ENCODE data around the gene PTPN9. TPM values are rescaled to one million over a fixed set of nuclear protein-coding genes. Genes with fewer than 3 reads are reported as not detected.

The PTPN9 gene
- total RNA-seq, 1 experiment from 2014 or later: 31.6 TPM

GRCh38 chr15:75430259-75430658, 148.9 kb downstream of the PTPN9 start:
- H3K27me3 Mint-ChIP-seq (ENCODE audit: insufficient read depth, unreplicated experiment): no peaks in the 10 kb centered on the region
- POLR2A ChIA-PET: interaction anchor here (1.1 to 2.0 kb wide), 2 partner anchors 14 to 23 kb away, joined by 3 to 9 read pairs; no protein-coding TSS in a partner anchor
- no peak for TF ChIP-seq CTCF (IDR thresholded peaks at IDR 0.05; ENCODE audit: unreplicated experiment)
- H3K4me3 Mint-ChIP-seq (ENCODE audit: unreplicated experiment): no peak overlapping the region
- no peak overlapping the region for H3K27ac Mint-ChIP-seq (ENCODE audit: low read depth, unreplicated experiment)
- intact Hi-C loops (cut with micrococcal nuclease): no loop called here
- H3K9me3 Mint-ChIP-seq (ENCODE audit: unreplicated experiment): no peaks in the 10 kb centered on the region
- no peak for DNase-seq (ENCODE audit: unreplicated experiment)
- BruUV-seq (replicated peaks): no TSS peak
- peaks cover 65% of the 10 kb centered on the region for H3K36me3 Mint-ChIP-seq (ENCODE audit: insufficient read depth, unreplicated experiment)
- CTCF ChIA-PET: no interaction called here
- H3K4me1 Mint-ChIP-seq (ENCODE audit: insufficient read depth, unreplicated experiment): peaks cover 7% of the 10 kb centered on the region

GRCh38 chr15:75428152-75428551, 151.0 kb downstream of the PTPN9 start:
- TF ChIP-seq CTCF (IDR thresholded peaks at IDR 0.05; ENCODE audit: unreplicated experiment): no peak
- CTCF ChIA-PET: no interaction called here
- H3K36me3 Mint-ChIP-seq (ENCODE audit: insufficient read depth, unreplicated experiment): peaks cover 70% of the 10 kb centered on the region
- no peak overlapping the region for H3K4me3 Mint-ChIP-seq (ENCODE audit: unreplicated experiment)
- DNase-seq (ENCODE audit: unreplicated experiment): no peak
- intact Hi-C loops (cut with micrococcal nuclease): no loop called here
- H3K27me3 Mint-ChIP-seq (ENCODE audit: insufficient read depth, unreplicated experiment): no peaks in the 10 kb centered on the region
- BruUV-seq (replicated peaks): no TSS peak
- no peak overlapping the region for H3K27ac Mint-ChIP-seq (ENCODE audit: low read depth, unreplicated experiment)
- H3K9me3 Mint-ChIP-seq (ENCODE audit: unreplicated experiment): no peaks in the 10 kb centered on the region
- no peaks in the 10 kb centered on the region for H3K4me1 Mint-ChIP-seq (ENCODE audit: insufficient read depth, unreplicated experiment)
- POLR2A ChIA-PET: interaction anchor here (1.5 kb wide), 1 partner anchor 24 kb away, joined by 4 read pairs; the partner anchor contains the start of gene SIN3A

- no peaks in the 10 kb centered on the region for H3K27me3 Mint-ChIP-seq (ENCODE audit: insufficient read depth, unreplicated experiment)
- no TSS peak for BruUV-seq (replicated peaks)
- peaks cover 87% of the 10 kb centered on the region for H3K36me3 Mint-ChIP-seq (ENCODE audit: insufficient read depth, unreplicated experiment)
- CTCF ChIA-PET: interaction anchor here (1.4 kb wide), 1 partner anchor 14 kb away, joined by 3 read pairs; no protein-coding TSS in a partner anchor
- intact Hi-C loops (cut with micrococcal nuclease): no loop called here
- H3K27ac Mint-ChIP-seq (ENCODE audit: low read depth, unreplicated experiment): peak overlapping the region; percentile 23
- POLR2A ChIA-PET: interaction anchor here (0.9 kb wide), 1 partner anchor 18 kb away, joined by 5 read pairs; no protein-coding TSS in a partner anchor
- no peaks in the 10 kb centered on the region for H3K4me1 Mint-ChIP-seq (ENCODE audit: insufficient read depth, unreplicated experiment)
- no peak overlapping the region for H3K4me3 Mint-ChIP-seq (ENCODE audit: unreplicated experiment)
- TF ChIP-seq CTCF (IDR thresholded peaks at IDR 0.05; ENCODE audit: unreplicated experiment): no peak
- no peak for DNase-seq (ENCODE audit: unreplicated experiment)
- H3K9me3 Mint-ChIP-seq (ENCODE audit: unreplicated experiment): no peaks in the 10 kb centered on the region
Observed at GRCh38 chr15:75425966-75426500, 153.1 kb downstream of the PTPN9 start.

- Mint-ChIP-seq H3K4me1 (ENCODE audit: insufficient read depth, unreplicated experiment) (no peaks in the 10 kb centered on the region), H3K9me3 (ENCODE audit: unreplicated experiment) (no peaks in the 10 kb centered on the region), H3K4me3 (ENCODE audit: unreplicated experiment) (no peak overlapping the region), H3K36me3 (ENCODE audit: insufficient read depth, unreplicated experiment) (peaks cover 79% of the 10 kb centered on the region), H3K27me3 (ENCODE audit: insufficient read depth, unreplicated experiment) (no peaks in the 10 kb centered on the region), H3K27ac (ENCODE audit: low read depth, unreplicated experiment) (no peak overlapping the region)
- ChIA-PET CTCF (interaction anchor here (0.5 to 1.0 kb wide), 2 partner anchors 21 to 29 kb away, joined by 3 read pairs; no protein-coding TSS in a partner anchor), POLR2A (interaction anchor here (0.7 to 2.5 kb wide), 4 partner anchors 10 to 395 kb away, joined by 3 to 7 read pairs (median 6); partner anchors contain the start of gene MAN2C1)
- intact Hi-C loops (cut with micrococcal nuclease): no loop called here
- TF ChIP-seq CTCF (IDR thresholded peaks at IDR 0.05; ENCODE audit: unreplicated experiment): no peak
- no peak for DNase-seq (ENCODE audit: unreplicated experiment)
- BruUV-seq (replicated peaks): no TSS peak
Observed at GRCh38 chr15:75422554-75422953, 156.6 kb downstream of the PTPN9 start.
